ENCODE results near the gene GRXCR2. TPM values are rescaled to one million over a fixed set of nuclear protein-coding genes. Genes with fewer than 3 reads are reported as not detected.

GRXCR2 gene
- total and polyA plus RNA-seq, 12 donors: 0.60 to 15.1 (median 1.7) TPM; not detected in 2

DNA sequence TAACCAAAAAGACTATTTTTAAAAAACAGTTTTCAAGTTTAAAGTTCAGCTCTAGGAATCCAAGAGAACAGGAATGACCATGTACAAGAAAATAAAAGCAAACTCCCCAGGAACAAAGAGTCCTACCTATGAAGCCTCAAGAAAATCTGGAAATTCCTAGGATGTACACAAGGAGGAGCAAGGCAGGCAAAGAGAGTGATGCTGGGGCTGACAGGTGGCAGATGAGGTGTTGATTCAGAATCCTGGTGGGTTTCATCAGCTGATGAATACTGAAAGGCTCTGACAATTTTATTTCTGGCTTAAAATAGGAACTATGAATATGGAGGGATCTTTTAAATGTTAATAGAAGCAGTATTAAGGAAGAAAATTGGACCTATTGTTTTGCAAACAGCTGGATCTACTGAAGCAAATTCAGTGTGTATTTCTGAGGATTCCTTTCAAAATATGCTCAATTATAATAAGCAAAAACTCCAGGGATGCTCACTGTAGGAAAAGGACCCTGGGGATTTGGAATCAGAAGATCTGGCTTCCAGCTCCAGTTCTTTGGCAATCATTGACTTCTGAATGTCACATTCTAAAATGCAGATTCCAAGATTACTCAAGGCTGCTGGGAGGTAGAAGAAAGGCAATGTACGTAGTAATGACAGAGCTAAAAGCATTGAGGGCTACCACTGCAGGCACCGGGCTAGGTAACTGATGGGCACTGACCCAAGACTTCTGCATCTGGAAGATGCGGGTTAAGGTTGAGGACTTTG is 35.6 kb upstream of the GRXCR2 start:
- DNase-seq (no peak), ATAC-seq (no peak)
- Histone ChIP-seq H3K4me3 (no peak overlapping the region), H3K36me3 (no peaks in the 10 kb centered on the region), H3K27me3 (no peaks in the 10 kb centered on the region), H3K9me3 (no peaks in the 10 kb centered on the region), H3K27ac (no peak overlapping the region), H3K4me1 (no peaks in the 10 kb centered on the region)
- 68 to 70% methylated on average over 3 of the region's 3 CpGs for WGBS, 2 donors
- TF ChIP-seq CTCF (IDR thresholded peaks at IDR 0.05): peak in 3 of 9 donors; percentile 11 to 34 (median 32)
- intact Hi-C loops (cut with DNase I): loop anchor here in 1 of 10 donors (5.0 kb wide), 1 partner anchor 139 kb away; no protein-coding TSS in a partner anchor

GRCh38 chr5:145906401-145906800 is 33.6 kb upstream of the GRXCR2 start:
- no peak overlapping the region for H3K4me3 ChIP-seq
- no peaks in the 10 kb centered on the region for H3K27me3 ChIP-seq
- DNase-seq: no peak
- ATAC-seq: no peak
- no peaks in the 10 kb centered on the region for H3K4me1 ChIP-seq
- 73 to 88% methylated on average over 1 of the region's 1 CpG for WGBS, 2 donors
- intact Hi-C loops (cut with DNase I): loop anchor here in 1 of 10 donors (5.0 kb wide), 1 partner anchor 141 kb away; no protein-coding TSS in a partner anchor
- no peaks in the 10 kb centered on the region for H3K9me3 ChIP-seq
- H3K36me3 ChIP-seq: no peaks in the 10 kb centered on the region
- H3K27ac ChIP-seq: no peak overlapping the region
- no peak for TF ChIP-seq CTCF (IDR thresholded peaks at IDR 0.05)

- Histone ChIP-seq H3K27ac (no peak overlapping the region), H3K36me3 (no peaks in the 10 kb centered on the region), H3K4me3 (no peak overlapping the region), H3K9me3 (peaks cover 0 to 9% (median 0%) of the 10 kb centered on the region in 11 donors), H3K4me1 (no peaks in the 10 kb centered on the region), H3K27me3 (no peaks in the 10 kb centered on the region)
- WGBS, 2 donors: 80 to 85% methylated on average over 5 of the region's 5 CpGs
- TF ChIP-seq CTCF (IDR thresholded peaks at IDR 0.05): no peak
- DNase-seq: no peak
- intact Hi-C loops (cut with DNase I): loop anchor here in 1 of 10 donors (5.0 kb wide), 1 partner anchor 143 kb away; no protein-coding TSS in a partner anchor
- no peak for ATAC-seq
Observed at GRCh38 chr5:145904743-145905142, 31.9 kb upstream of the GRXCR2 start.

DNA sequence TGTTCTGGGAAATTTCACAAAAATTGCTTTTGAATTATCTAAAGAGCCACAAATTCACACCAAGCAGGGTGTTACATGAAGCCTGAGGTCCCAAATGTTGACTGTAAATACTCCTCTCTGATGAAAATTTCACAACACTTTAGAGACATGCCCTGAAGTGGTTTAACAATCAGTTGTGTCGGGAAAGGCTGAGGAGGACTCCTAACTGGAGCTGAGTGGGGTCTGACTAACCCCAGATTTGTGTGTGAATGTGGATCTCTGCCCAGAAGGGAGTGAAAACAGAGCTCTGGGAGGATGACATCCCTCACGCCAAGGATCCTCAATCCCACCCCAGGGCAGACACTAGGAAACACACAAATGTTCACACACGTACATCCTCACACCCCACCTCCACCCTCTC is 31.1 kb upstream of the GRXCR2 start:
- DNase-seq (no peak), ATAC-seq (no peak)
- intact Hi-C loops (cut with DNase I): no loop called here
- Histone ChIP-seq H3K4me3 (no peak overlapping the region), H3K27me3 (no peaks in the 10 kb centered on the region), H3K27ac (no peak overlapping the region), H3K36me3 (no peaks in the 10 kb centered on the region), H3K9me3 (peaks cover 0 to 16% (median 5%) of the 10 kb centered on the region in 11 donors), H3K4me1 (no peaks in the 10 kb centered on the region)
- TF ChIP-seq CTCF (IDR thresholded peaks at IDR 0.05): no peak
- WGBS, 2 donors: 57 to 65% methylated on average over 3 of the region's 3 CpGs

All from heart right ventricle (tissue), 16 donors.